Measurements from ENCODE around the gene SELENOV. TPM values are rescaled to one million over a fixed set of nuclear protein-coding genes. Genes with fewer than 3 reads are reported as not detected.
A peak's percentile ranks its signal among the peaks of the same experiment; 100 is the strongest.

SELENOV gene
- polyA plus RNA-seq, 3 donors, result 6.8 to 12.1 (median 9.6) TPM

DNA sequence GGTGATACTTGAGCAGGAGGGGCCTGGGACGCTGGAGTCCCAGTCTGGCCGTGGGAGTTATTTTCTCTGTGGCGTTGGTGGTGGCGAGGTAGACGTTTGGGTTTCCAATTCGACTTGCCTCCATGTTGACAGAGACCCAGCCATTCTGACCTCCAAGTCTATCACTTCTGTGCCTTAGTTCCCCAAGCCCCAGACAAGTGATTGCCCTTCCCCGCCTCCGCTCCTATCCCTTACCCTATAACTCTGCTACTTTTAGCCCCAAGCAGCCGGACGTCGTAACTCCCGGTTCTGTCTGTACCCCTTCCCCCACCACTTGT, 33.8 kb upstream of the SELENOV start:
- DNase-seq (ENCODE audit: extremely low read depth in 1 of 11, low read depth in 9 of 11, low spot score in 4 of 11), result no peak

GRCh38 chr19:39481676-39482075, 33.3 kb upstream of the SELENOV start:
- no peak for DNase-seq (ENCODE audit: extremely low read depth in 1 of 11, low read depth in 9 of 11, low spot score in 4 of 11)

GRCh38 chr19:39483141-39483540, 31.8 kb upstream of the SELENOV start:
- DNase-seq (ENCODE audit: extremely low read depth in 1 of 11, low read depth in 9 of 11, low spot score in 4 of 11), result no peak

GRCh38 chr19:39489756-39490155, 25.2 kb upstream of the SELENOV start:
- no peak for DNase-seq (ENCODE audit: extremely low read depth in 1 of 11, low read depth in 9 of 11, low spot score in 4 of 11)

GRCh38 chr19:39492225-39492624, 22.7 kb upstream of the SELENOV start:
- DNase-seq (ENCODE audit: extremely low read depth in 1 of 11, low read depth in 9 of 11, low spot score in 4 of 11), result no peak

GRCh38 chr19:39492788-39493187, 22.2 kb upstream of the SELENOV start:
- DNase-seq (ENCODE audit: extremely low read depth in 1 of 11, low read depth in 9 of 11, low spot score in 4 of 11), result no peak

- DNase-seq (ENCODE audit: extremely low read depth in 1 of 11, low read depth in 9 of 11, low spot score in 4 of 11), result no peak
Measured at GRCh38 chr19:39494661-39495060, 20.3 kb upstream of the SELENOV start.

DNA sequence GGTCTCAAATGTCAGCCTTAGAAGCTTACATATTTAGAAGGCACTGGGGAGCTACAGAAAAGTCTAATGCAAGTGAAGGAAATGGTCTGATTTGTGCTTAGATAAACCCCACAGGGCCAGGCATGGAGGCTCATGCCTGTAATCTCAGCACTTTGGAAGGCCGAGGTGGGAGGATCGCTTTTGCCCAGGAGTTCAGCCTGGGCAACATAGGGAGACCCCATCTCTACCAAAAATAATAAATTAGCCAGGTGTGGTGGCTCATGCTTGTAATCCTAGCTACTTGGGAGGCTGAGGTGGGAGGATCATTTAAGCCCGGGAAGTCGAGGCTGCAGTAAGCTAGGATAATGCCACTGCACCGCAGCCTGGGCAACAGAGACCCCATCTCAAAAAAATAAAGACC, 18.9 kb upstream of the SELENOV start:
- DNase-seq (ENCODE audit: extremely low read depth in 1 of 11, low read depth in 9 of 11, low spot score in 4 of 11), result no peak

- DNase-seq (ENCODE audit: extremely low read depth in 1 of 11, low read depth in 9 of 11, low spot score in 4 of 11), result no peak
Measured at GRCh38 chr19:39497701-39497995, 17.3 kb upstream of the SELENOV start.

DNA sequence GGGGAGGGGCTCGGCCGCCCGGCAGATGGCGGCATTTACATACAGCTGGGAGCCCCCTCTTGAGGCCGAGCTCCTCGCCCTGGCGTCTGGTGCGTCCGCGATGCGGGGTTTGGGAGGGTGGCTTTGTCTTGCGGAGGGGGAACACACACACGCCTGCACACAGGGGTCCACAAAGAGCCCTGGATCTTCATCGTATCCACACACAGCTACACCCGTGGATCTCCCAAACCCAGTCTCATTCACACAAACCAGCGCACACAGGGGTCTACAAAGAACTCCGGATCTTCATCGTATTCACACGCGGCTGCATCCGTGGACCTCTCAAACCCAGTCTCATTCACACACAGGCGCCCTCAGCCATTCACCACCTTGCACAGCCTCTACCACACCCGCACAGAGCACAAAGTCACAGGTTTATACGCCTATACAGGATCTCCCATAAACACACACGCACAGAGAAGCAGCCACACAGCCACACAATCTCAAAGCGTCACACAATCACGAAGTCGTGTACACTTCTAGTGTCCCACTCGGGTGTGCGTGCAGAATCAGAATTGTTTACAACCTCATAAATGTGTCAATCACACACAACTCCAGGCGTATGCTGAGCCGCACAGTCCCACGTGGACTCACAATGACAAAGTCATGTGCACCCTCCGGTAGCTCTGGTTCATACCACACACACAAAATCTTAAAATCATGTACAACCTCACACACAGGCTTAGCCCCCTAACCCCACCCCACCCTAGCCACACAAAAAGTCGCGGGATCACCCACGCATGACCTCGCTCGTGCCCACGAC, 16.7 kb upstream of the SELENOV start:
- no peak for DNase-seq (ENCODE audit: extremely low read depth in 1 of 11, low read depth in 9 of 11, low spot score in 4 of 11)

DNA sequence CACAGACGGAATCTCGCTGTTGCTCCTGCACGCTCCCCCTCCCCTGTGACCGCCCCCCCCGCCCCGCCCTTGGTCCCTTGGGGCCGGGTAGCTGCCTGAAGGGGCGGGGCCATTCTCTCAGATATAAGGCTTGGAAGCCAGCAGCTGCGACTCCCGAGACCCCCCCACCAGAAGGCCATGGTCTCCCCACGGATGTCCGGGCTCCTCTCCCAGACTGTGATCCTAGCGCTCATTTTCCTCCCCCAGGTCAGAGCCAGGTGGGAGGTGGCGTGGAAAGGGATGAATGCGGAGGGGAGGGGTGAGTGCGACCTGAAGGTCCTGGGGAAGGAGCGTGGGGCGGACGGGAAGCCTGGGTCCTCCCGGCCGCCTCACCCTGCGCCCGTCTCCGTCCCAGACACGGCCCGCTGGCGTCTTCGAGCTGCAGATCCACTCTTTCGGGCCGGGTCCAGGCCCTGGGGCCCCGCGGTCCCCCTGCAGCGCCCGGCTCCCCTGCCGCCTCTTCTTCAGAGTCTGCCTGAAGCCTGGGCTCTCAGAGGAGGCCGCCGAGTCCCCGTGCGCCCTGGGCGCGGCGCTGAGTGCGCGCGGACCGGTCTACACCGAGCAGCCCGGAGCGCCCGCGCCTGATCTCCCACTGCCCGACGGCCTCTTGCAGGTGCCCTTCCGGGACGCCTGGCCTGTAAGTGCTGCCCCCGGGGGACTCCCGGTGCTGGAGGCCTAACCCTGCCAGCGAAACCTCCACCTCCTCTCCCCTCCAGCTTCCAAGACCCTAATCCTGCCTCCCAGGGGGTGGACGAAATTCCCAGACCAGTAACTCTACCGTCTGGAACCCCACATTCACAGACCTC, 15.9 kb upstream of the SELENOV start, which contains the start of gene DLL3:
Gene DLL3 (plus strand): TSS at position 150 of the 845 bp plus-strand sequence. CDS start 28 bp downstream, at position 178.
- DNase-seq (ENCODE audit: extremely low read depth in 1 of 11, low read depth in 9 of 11, low spot score in 4 of 11), result no peak

DNA sequence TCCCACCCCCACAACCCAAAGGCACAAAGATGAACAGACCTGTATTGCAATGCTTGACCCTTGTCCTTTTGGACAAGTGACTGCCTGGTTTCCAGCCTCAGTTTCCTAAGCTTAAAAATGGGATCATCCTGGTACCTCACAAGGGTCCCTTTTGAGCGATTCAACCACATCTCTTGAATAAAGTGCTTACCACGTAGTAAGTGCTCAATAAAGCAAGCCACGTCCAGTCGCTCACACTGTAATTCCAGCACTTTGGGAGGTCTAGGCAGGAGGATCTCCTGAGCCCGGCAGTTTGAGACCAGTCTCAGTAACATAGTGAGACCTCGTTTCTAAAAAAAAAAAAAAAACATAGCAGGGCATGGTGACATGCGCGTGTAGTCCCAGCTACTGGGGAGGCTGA, 15.0 kb upstream of the SELENOV start:
- DNase-seq (ENCODE audit: extremely low read depth in 1 of 11, low read depth in 9 of 11, low spot score in 4 of 11), result no peak

- DNase-seq (ENCODE audit: extremely low read depth in 1 of 11, low read depth in 9 of 11, low spot score in 4 of 11), result no peak
Measured at GRCh38 chr19:39500543-39500942, 14.4 kb upstream of the SELENOV start.

DNA sequence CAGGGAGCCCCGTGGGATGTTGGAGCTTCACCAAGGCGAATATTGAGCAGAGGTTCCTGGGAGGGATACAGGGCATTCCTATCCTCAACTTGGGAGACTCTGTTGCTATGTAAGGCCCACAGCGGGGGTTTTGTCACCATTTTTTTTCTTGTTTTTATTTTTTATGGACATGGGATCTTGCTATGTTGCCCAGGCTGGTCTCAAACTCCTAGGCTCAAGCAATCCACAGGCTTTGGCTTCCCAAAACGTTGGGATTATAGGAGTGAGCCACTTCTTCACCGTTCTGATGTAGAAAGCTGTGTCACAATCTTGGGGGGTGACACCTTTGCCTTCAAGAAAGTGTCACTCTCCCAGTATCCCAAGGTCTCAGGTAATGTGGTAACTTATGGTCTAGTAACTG, 13.6 kb upstream of the SELENOV start:
- DNase-seq (ENCODE audit: extremely low read depth in 1 of 11, low read depth in 9 of 11, low spot score in 4 of 11), result no peak

- DNase-seq (ENCODE audit: extremely low read depth in 1 of 11, low read depth in 9 of 11, low spot score in 4 of 11), result peak in 2 of 11 donors; percentile 61 to 69
Measured at GRCh38 chr19:39502640-39503417, 12.1 kb upstream of the SELENOV start.

- no peak for DNase-seq (ENCODE audit: extremely low read depth in 1 of 11, low read depth in 9 of 11, low spot score in 4 of 11)
Measured at GRCh38 chr19:39506598-39506943, 8.4 kb upstream of the SELENOV start.

DNA sequence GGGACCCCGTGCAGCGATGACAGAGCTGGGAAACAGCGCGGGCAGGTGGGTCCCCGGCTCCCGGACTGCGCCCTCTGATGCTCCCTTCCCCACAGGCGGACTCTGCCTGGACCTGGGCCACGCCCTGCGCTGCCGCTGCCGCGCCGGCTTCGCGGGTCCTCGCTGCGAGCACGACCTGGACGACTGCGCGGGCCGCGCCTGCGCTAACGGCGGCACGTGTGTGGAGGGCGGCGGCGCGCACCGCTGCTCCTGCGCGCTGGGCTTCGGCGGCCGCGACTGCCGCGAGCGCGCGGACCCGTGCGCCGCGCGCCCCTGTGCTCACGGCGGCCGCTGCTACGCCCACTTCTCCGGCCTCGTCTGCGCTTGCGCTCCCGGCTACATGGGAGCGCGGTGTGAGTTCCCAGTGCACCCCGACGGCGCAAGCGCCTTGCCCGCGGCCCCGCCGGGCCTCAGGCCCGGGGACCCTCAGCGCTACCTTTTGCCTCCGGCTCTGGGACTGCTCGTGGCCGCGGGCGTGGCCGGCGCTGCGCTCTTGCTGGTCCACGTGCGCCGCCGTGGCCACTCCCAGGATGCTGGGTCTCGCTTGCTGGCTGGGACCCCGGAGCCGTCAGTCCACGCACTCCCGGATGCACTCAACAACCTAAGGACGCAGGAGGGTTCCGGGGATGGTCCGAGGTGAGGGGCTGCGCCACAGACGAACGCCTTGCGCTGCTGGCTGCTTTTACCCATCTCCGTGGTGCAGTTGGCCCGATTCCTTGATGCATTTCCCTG, 7.8 kb upstream of the SELENOV start:
- DNase-seq (ENCODE audit: extremely low read depth in 1 of 11, low read depth in 9 of 11, low spot score in 4 of 11), result peak in 5 of 11 donors; percentile 59 to 68 (median 66)

DNA sequence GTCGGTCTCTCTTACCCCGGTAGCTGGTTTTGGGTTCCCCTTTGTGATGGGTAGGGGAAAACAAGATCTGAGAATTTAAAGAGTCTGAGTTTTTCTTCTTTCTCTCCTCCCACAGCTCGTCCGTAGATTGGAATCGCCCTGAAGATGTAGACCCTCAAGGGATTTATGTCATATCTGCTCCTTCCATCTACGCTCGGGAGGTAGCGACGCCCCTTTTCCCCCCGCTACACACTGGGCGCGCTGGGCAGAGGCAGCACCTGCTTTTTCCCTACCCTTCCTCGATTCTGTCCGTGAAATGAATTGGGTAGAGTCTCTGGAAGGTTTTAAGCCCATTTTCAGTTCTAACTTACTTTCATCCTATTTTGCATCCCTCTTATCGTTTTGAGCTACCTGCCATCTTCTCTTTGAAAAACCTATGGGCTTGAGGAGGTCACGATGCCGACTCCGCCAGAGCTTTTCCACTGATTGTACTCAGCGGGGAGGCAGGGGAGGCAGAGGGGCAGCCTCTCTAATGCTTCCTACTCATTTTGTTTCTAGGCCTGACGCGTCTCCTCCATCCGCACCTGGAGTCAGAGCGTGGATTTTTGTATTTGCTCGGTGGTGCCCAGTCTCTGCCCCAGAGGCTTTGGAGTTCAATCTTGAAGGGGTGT, 7.1 kb upstream of the SELENOV start:
- no peak for DNase-seq (ENCODE audit: extremely low read depth in 1 of 11, low read depth in 9 of 11, low spot score in 4 of 11)

GRCh38 chr19:39508629-39509028, 6.3 kb upstream of the SELENOV start:
- DNase-seq (ENCODE audit: extremely low read depth in 1 of 11, low read depth in 9 of 11, low spot score in 4 of 11), result no peak
